HepG2 (cell line): ENCODE results near the gene MEGF11. TPM values are rescaled to one million over a fixed set of nuclear protein-coding genes. Genes with fewer than 3 reads are reported as not detected.
"Not testable (repeated sequence)": the region's sequence is repeated elsewhere in the genome, so short reads cannot be mapped to it uniquely, and the experiment has no call there.

Experiments used
- ATAC-seq: fragments of 200-7000 bp; cut with Tn5 transposase; 3 replicates; pipeline ENCODE4 v1.9.1; 2020; ENCODE audit warnings: mild to moderate bottlenecking, moderate library complexity
- BruUV-seq: library from RNA; stranded (reverse); fragments of 400-500 nt; replicated peaks from 2 replicates; lab custom pipeline; 2021; lab: Mats Ljungman, UMichigan
- CTCF ChIA-PET: fragments of 300-600 bp; formaldehyde crosslinking; extraction: SDS; loops from one replicate; lab custom pipeline; 2021; ENCODE audit warnings: low total read pairs, inconsistent platforms, low intra/inter-chr PET ratio; lab: Yijun Ruan, JAX
- POLR2A ChIA-PET: fragments of 350-600 bp; sonication (Branson Sonifier 250); formaldehyde crosslinking; loops from one replicate; lab custom pipeline; 2020; ENCODE audit warnings: antibody characterized with exemption, inconsistent platforms; lab: Yijun Ruan, JAX
- DNase-seq: peaks from one replicate; pipeline ENCODE4 v3.0.0-alpha.2; 2015; ENCODE audit warnings: low spot score
- FAIRE-seq: peaks from 3 replicates; lab custom pipeline; 2011; peaks lifted over from hg19 to GRCh38; lab: Jason Lieb, UNC
- H2AFZ ChIP-seq: one replicate; pipeline ENCODE4 v1.6.1; 2011; ENCODE audit warnings: low read length, inconsistent platforms
- H3K27ac ChIP-seq: fragments of 300-600 bp; 3 replicates; pipeline ENCODE4 v1.8.0; 2011; ENCODE audit warnings: mixed run types, mild to moderate bottlenecking, mixed read lengths, low read length, inconsistent platforms; ENCODE audit not compliant: insufficient read depth; ENCODE audit errors: extremely low read length
- H3K27me3 ChIP-seq, 2 experiments: fragments of 200-600 bp in 1 of 2; 2 replicates in 1 of 2; 3 replicates in 1 of 2; pipeline versions ENCODE4 v1.6.0 to v1.8.0; 2011; ENCODE audit warnings: low read length in 2 of 2, mild to moderate bottlenecking in 2 of 2, moderate library complexity in 2 of 2, inconsistent platforms in 1 of 2; ENCODE audit not compliant: insufficient read depth in 2 of 2, control insufficient read depth in 1 of 2
- H3K36me3 ChIP-seq, 2 experiments: fragments of 200-600 bp in 1 of 2; replicated peaks in 1 of 2; 2 replicates in 1 of 2; 3 replicates in 1 of 2; pipeline versions ENCODE4 v1.5.1 to v1.8.0; 2011; ENCODE audit warnings: low read length in 2 of 2, inconsistent platforms in 1 of 2; ENCODE audit not compliant: insufficient read depth in 2 of 2, control insufficient read depth in 1 of 2
- H3K4me1 ChIP-seq: 2 replicates; pipeline ENCODE4 v1.5.1; 2012; ENCODE audit warnings: low read length, inconsistent platforms; ENCODE audit not compliant: insufficient read depth
- H3K4me2 ChIP-seq: 2 replicates; pipeline ENCODE4 v1.6.0; 2011; ENCODE audit warnings: low read depth, low read length, inconsistent platforms
- H3K4me3 ChIP-seq, 3 experiments: fragments of 200-600 bp in 1 of 3; sonication (generic), shearing (Covaris generic) in 1 of 3; replicated peaks in 1 of 3; 2 replicates each; pipeline ENCODE4 v1.5.1; 2011 to 2016; ENCODE audit warnings: low read length in 3 of 3, inconsistent platforms in 2 of 3, low read depth in 2 of 3, mild to moderate bottlenecking in 2 of 3, control low read depth in 1 of 3, mixed read lengths in 1 of 3; ENCODE audit not compliant: insufficient read depth in 1 of 3
- H3K79me2 ChIP-seq: one replicate; pipeline ENCODE4 v1.6.1; 2011; ENCODE audit warnings: low read length, inconsistent platforms; ENCODE audit not compliant: insufficient read depth
- H3K9ac ChIP-seq: 2 replicates; pipeline ENCODE4 v1.6.0; 2011; ENCODE audit warnings: mild to moderate bottlenecking, low read depth, low read length, inconsistent platforms; ENCODE audit not compliant: insufficient read depth
- H3K9me3 ChIP-seq: 2 replicates; pipeline ENCODE4 v1.5.1; 2012; ENCODE audit warnings: mild to moderate bottlenecking, low read length
- H4K20me1 ChIP-seq: 2 replicates; pipeline ENCODE4 v1.6.0; 2011; ENCODE audit warnings: inconsistent platforms, mild to moderate bottlenecking, low read length, moderate library complexity; ENCODE audit not compliant: insufficient read depth
- KAT2B ChIP-seq: fragments of 150-350 bp; IDR thresholded peaks from 2 replicates; pipeline ENCODE4 v1.6.1; 2014; ENCODE audit warnings: low read depth, low read length, borderline replicate concordance
- KDM5B ChIP-seq: sonication (generic); formaldehyde crosslinking; IDR thresholded peaks from 2 replicates; pipeline ENCODE4 v1.4.0; 2020; ENCODE audit warnings: missing genetic modification reagents, mild to moderate bottlenecking, borderline replicate concordance
- NRL ChIP-seq: sonication (generic); formaldehyde crosslinking; IDR thresholded peaks from 2 replicates; pipeline ENCODE4 v1.5.0; 2020; ENCODE audit warnings: missing genetic modification reagents, mild to moderate bottlenecking, moderate library complexity, borderline replicate concordance
- RELA ChIP-seq: sonication (generic); formaldehyde crosslinking; IDR thresholded peaks from 2 replicates; pipeline ENCODE4 v1.4.0; 2020; ENCODE audit warnings: missing genetic modification reagents
- RFX5 ChIP-seq: IDR thresholded peaks from 2 replicates; pipeline ENCODE4 v1.6.1; 2011; ENCODE audit warnings: low read depth, low read length, improper control_type of control experiment
- SATB2 ChIP-seq: sonication (generic); formaldehyde crosslinking; IDR thresholded peaks from 2 replicates; pipeline ENCODE4 v1.5.0; 2020; ENCODE audit warnings: missing genetic modification reagents
- SIX4 ChIP-seq: sonication (generic); formaldehyde crosslinking; IDR thresholded peaks from 2 replicates; pipeline ENCODE4 v1.4.0; 2020; ENCODE audit warnings: missing genetic modification reagents
- TAF1 ChIP-seq: sonication (generic); formaldehyde crosslinking; IDR thresholded peaks from 2 replicates; pipeline ENCODE4 v1.4.0; 2020; ENCODE audit warnings: missing genetic modification reagents
- ZMYM2 ChIP-seq: sonication (generic); formaldehyde crosslinking; IDR thresholded peaks from 2 replicates; pipeline ENCODE4 v1.8.0; 2022; ENCODE audit warnings: mild to moderate bottlenecking, missing genetic modification reagents
- ZNF230 ChIP-seq: sonication (generic); formaldehyde crosslinking; IDR thresholded peaks from 2 replicates; pipeline ENCODE4 v1.4.0; 2020; ENCODE audit warnings: mild to moderate bottlenecking, missing genetic modification reagents
- ZNF317 ChIP-seq: sonication (generic); formaldehyde crosslinking; IDR thresholded peaks from 2 replicates; pipeline ENCODE4 v1.5.0; 2020; ENCODE audit warnings: mild to moderate bottlenecking, missing genetic modification reagents
- ZNF343 ChIP-seq: sonication (generic); formaldehyde crosslinking; IDR thresholded peaks from 2 replicates; pipeline ENCODE4 v1.4.0; 2020; ENCODE audit warnings: mild to moderate bottlenecking, missing genetic modification reagents
- ZNF768 ChIP-seq: sonication (generic); formaldehyde crosslinking; IDR thresholded peaks from 2 replicates; pipeline ENCODE4 v1.4.0; 2020; ENCODE audit warnings: missing genetic modification reagents
- ZNF772 ChIP-seq: sonication (generic); formaldehyde crosslinking; IDR thresholded peaks from 2 replicates; pipeline ENCODE4 v1.5.0; 2020; ENCODE audit warnings: mild to moderate bottlenecking, missing genetic modification reagents
- ZSCAN22 ChIP-seq: sonication (generic); formaldehyde crosslinking; IDR thresholded peaks from 2 replicates; pipeline ENCODE4 v1.4.0; 2020; ENCODE audit warnings: mild to moderate bottlenecking, missing genetic modification reagents
- WGBS: methylation state at CpG from one replicate; pipeline ENCODE4 v1.1.6; 2017; ENCODE audit warnings: low lambda C conversion rate; 5-methylcytosine and 5-hydroxymethylcytosine counted together
- in situ Hi-C: cut with HindIII; loops from 2 replicates; pipeline ENCODE4 v1.10.0; 2017; ENCODE audit warnings: low pct_unique_long_range_greater_than_20kb; ENCODE audit not compliant: extremely low pct_ligation_motif_present
- intact Hi-C: fragments of 100-400 bp; cut with micrococcal nuclease; formaldehyde crosslinking; loops from one replicate; pipeline ENCODE4 v1.10.0; 2022; ENCODE audit not compliant: unreplicated experiment
- polyA plus RNA-seq, 8 experiments: library from polyadenylated mRNA; depleted of rRNA in 3 of 8; stranded (reverse) in 7 of 8; unstranded in 1 of 8; fragments of >200 nt; fragmentation: Illumina TruSeq in 4 of 8; extraction: Trizol in 4 of 8; gene quantifications; 2 replicates each; pipeline versions ENCODE4 v1.2.1 to v1.2.3, GENCODE V29; 2011 to 2016; ENCODE audit warnings: low read depth in 4 of 8, missing spikeins in 1 of 8, mixed read lengths in 1 of 8; ENCODE audit not compliant: insufficient read depth in 1 of 8
- total RNA-seq, 5 experiments: library from RNA; depleted of rRNA; stranded (reverse); fragments of >200 nt; fragmentation: Illumina TruSeq; extraction: Trizol; gene quantifications; 2 replicates each; pipeline ENCODE4 v1.2.3, GENCODE V29; 2016; ENCODE audit warnings: low read depth in 1 of 5

Gene MEGF11
- total and polyA plus RNA-seq, 2 of the 13 experiments (the other 11 are each of a cell fraction or from before 2014, with no cell fraction given), result not detected

GRCh38 chr15:65867933-65868332, 385.6 kb downstream of the MEGF11 start:
- Histone ChIP-seq H3K4me2 (peak overlapping the region; percentile 69), H4K20me1 (peaks cover 17% of the 10 kb centered on the region), H3K79me2 (peaks cover 35% of the 10 kb centered on the region), H3K4me1 (peaks cover 53% of the 10 kb centered on the region), H3K4me3 (peak overlapping the region in 2 of 3 experiments; percentile 68 to 97; a peak in 4 of 6 replicates)
- BruUV-seq, H3K9ac ChIP-seq, intact Hi-C loops, CTCF ChIA-PET, H3K36me3 ChIP-seq, H3K9me3 ChIP-seq, H3K27me3 ChIP-seq, DNase-seq, H3K27ac ChIP-seq, ATAC-seq, FAIRE-seq, H2AFZ ChIP-seq: not testable (repeated sequence)
- TF ChIP-seq ZMYM2 (0 out of 2 replicates have a peak, but pooled peaks have one; percentile 11), ZNF772 (CRISPR knock-in tag) (peak; percentile 78; the same call in 1 of the 2 replicates)
- POLR2A ChIA-PET, result interaction anchor here (4.2 kb wide), 2 partner anchors 35 to 257 kb away, joined by 27 to 34 read pairs; partner anchors contain the start of gene INTS14
- in situ Hi-C loops, result loop anchor here (25.0 kb wide), 1 partner anchor 231 kb away; no protein-coding TSS in a partner anchor
- WGBS, result 82% methylated on average over 6 of the region's 6 CpGs

DNA sequence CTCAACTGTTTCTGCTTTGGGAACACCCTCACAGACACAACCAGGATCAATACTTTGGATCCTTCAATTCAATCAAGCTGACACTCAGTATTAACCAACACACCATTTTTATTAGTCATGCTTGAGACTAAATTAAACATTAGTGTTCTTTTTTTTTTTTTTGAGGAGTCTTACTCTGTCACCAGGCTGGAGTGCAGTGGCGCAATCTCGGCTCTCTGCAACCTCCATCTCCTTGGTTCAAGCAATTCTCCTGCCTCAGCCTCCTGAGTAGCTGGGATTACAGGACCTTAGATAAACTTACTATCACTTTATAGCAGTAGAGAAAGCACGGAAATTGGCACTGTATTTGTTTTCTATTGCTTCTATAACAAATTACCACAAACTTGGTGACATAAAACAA, 386.3 kb downstream of the MEGF11 start:
- CTCF ChIA-PET, result no interaction called here
- H3K79me2 ChIP-seq, result peaks cover 28% of the 10 kb centered on the region

More for the DNA sequence above, 386.3 kb downstream of the MEGF11 start:
- Histone ChIP-seq H3K36me3 (no peaks in the 10 kb centered on the region), H3K27me3 (no peaks in the 10 kb centered on the region; a peak in 1 of 5 replicates), H4K20me1 (peaks cover 12% of the 10 kb centered on the region), H2AFZ (peak overlapping the region; percentile 24), H3K27ac (no peak overlapping the region), H3K9ac (no peak overlapping the region), H3K4me2 (peak overlapping the region; percentile 69), H3K4me3 (no peak overlapping the region), H3K4me1 (peaks cover 49% of the 10 kb centered on the region), H3K9me3 (no peaks in the 10 kb centered on the region)
- BruUV-seq, result no TSS peak
- FAIRE-seq (no peak), DNase-seq (no peak), ATAC-seq (no peak)
- WGBS, result 63% methylated on average over 3 of the region's 3 CpGs
- in situ Hi-C loops, result loop anchor here (25.0 kb wide), 1 partner anchor 230 kb away; no protein-coding TSS in a partner anchor
- intact Hi-C loops, result no loop called here
- TF ChIP-seq ZSCAN22 (no peak), RELA (CRISPR knock-in tag) (no peak), KAT2B (no peak), SATB2 (CRISPR knock-in tag) (no peak), KDM5B (CRISPR knock-in tag) (no peak), ZNF343 (no peak), NRL (CRISPR knock-in tag) (no peak), SIX4 (CRISPR knock-in tag) (no peak), ZNF317 (CRISPR knock-in tag) (no peak), ZNF230 (CRISPR knock-in tag) (no peak), RFX5 (no peak), TAF1 (CRISPR knock-in tag) (no peak), ZNF768 (CRISPR knock-in tag) (no peak)
- POLR2A ChIA-PET, result no interaction called here
